Glutamatergic neuron (in vitro differentiated cells): ENCODE data around the gene PSAP. TPM values are rescaled to one million over a fixed set of nuclear protein-coding genes. Genes with fewer than 3 reads are reported as not detected.

ENCODE experiments used
- DNase-seq: peaks from one replicate; pipeline ENCODE4 v3.0.0; 2022
- H3K27ac Mint-ChIP-seq: one replicate; pipeline ENCODE4 v1.8.0; 2020; ENCODE audit warnings: mild to moderate bottlenecking, mixed read lengths, inconsistent platforms; ENCODE audit not compliant: unreplicated experiment
- H3K27me3 Mint-ChIP-seq: one replicate; pipeline ENCODE4 v1.8.0; 2020; ENCODE audit warnings: mild to moderate bottlenecking, moderate library complexity, mixed read lengths, inconsistent platforms; ENCODE audit not compliant: unreplicated experiment
- H3K36me3 Mint-ChIP-seq: one replicate; pipeline ENCODE4 v1.8.0; 2020; ENCODE audit warnings: mild to moderate bottlenecking, mixed read lengths, inconsistent platforms; ENCODE audit not compliant: unreplicated experiment
- H3K4me1 Mint-ChIP-seq: one replicate; pipeline ENCODE4 v1.8.0; 2020; ENCODE audit warnings: mild to moderate bottlenecking, low read depth, mixed read lengths, inconsistent platforms; ENCODE audit not compliant: unreplicated experiment
- H3K4me3 Mint-ChIP-seq: one replicate; pipeline ENCODE4 v1.8.0; 2020; ENCODE audit warnings: mild to moderate bottlenecking, mixed read lengths, inconsistent platforms; ENCODE audit not compliant: unreplicated experiment
- H3K9me3 Mint-ChIP-seq: one replicate; pipeline ENCODE4 v1.8.0; 2020; ENCODE audit warnings: mild to moderate bottlenecking, moderate library complexity, mixed read lengths, inconsistent platforms; ENCODE audit not compliant: unreplicated experiment
- total RNA-seq: library from RNA; stranded (reverse); fragmentation: NEBNext Ultra II Directional; extraction: Animal tissue kit (Norgen Biotek cat#: 25700); gene quantifications from one replicate; pipeline ENCODE4 v1.2.1, GENCODE V29; 2021; ENCODE audit not compliant: unreplicated experiment
- TF ChIP-seq, protein P1 (sequence below): fragments of 200-600 bp; sonication (generic); IDR thresholded peaks from one replicate; pipeline ENCODE4 v1.5.0; 2021; ENCODE audit not compliant: partially characterized antibody, unreplicated experiment

PSAP gene
- total RNA-seq, 1 donor from 2014 or later, result 737 TPM

DNA sequence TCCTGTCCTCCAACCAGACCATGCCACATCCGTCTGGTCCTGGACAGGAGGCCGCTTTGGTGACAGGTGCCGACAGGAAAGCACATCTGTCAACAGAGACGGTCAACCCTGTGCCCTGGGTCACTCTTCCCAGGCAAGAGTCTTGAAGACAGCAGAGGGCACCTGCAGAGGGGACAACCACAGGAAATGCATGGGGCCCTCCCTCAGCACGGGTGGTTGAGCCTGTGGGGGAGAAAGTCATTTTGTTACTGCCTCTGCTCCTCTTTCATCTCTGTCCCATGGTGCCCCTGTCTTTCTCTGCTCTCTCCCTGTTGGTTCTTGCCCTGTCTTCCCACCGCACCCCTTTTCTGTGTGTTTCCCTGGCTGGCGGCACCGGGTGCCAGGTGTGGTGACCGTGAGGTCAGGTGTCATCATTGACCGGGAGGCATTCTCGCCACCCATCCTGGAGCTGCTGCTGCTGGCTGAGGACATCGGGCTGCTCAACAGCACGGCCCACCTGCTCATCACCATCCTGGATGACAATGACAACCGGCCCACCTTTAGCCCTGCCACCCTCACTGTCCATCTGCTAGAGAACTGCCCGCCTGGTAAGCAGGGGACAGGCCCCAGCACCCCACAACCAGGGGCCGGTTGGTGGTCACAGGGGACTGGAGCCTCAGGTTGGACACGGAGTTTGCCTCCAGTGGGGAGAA lies 60.2 kb downstream of the PSAP start:
- Mint-ChIP-seq H3K9me3 (no peaks in the 10 kb centered on the region), H3K27me3 (peaks cover 7% of the 10 kb centered on the region), H3K4me3 (no peak overlapping the region), H3K4me1 (no peaks in the 10 kb centered on the region), H3K36me3 (peaks cover 11% of the 10 kb centered on the region), H3K27ac (no peak overlapping the region)
- no peak for DNase-seq
- TF ChIP-seq, protein P1, sequence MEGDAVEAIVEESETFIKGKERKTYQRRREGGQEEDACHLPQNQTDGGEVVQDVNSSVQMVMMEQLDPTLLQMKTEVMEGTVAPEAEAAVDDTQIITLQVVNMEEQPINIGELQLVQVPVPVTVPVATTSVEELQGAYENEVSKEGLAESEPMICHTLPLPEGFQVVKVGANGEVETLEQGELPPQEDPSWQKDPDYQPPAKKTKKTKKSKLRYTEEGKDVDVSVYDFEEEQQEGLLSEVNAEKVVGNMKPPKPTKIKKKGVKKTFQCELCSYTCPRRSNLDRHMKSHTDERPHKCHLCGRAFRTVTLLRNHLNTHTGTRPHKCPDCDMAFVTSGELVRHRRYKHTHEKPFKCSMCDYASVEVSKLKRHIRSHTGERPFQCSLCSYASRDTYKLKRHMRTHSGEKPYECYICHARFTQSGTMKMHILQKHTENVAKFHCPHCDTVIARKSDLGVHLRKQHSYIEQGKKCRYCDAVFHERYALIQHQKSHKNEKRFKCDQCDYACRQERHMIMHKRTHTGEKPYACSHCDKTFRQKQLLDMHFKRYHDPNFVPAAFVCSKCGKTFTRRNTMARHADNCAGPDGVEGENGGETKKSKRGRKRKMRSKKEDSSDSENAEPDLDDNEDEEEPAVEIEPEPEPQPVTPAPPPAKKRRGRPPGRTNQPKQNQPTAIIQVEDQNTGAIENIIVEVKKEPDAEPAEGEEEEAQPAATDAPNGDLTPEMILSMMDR, result no peak

- Mint-ChIP-seq H3K27me3 (peaks cover 3% of the 10 kb centered on the region), H3K27ac (no peak overlapping the region), H3K4me3 (no peak overlapping the region), H3K36me3 (peaks cover 7% of the 10 kb centered on the region), H3K4me1 (no peaks in the 10 kb centered on the region), H3K9me3 (no peaks in the 10 kb centered on the region)
- no peak for DNase-seq
- TF ChIP-seq, protein P1, result no peak
These were observed 61.2 kb downstream of the PSAP start for GRCh38 chr10:71789871-71790270.

DNA sequence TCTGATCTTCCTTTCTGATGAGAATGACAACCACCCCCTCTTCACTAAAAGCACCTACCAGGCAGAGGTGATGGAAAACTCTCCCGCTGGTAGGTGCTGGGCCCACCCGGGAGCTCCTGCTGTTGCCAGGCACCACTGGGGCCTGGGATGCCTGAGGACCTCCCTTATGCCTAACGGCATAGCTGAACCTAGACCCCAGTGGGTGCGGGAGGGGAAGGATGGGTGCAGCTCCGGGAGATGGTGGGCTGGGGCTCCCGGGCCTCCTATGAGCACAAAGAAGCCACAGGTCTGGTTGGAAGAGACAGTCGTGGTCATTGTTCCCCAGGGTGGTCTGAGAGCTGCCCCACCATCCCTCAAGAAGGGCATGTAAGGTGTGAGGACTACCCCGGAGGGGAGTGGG lies 62.1 kb downstream of the PSAP start:
- H3K36me3 Mint-ChIP-seq, result no peaks in the 10 kb centered on the region
- peaks cover 3% of the 10 kb centered on the region for H3K27me3 Mint-ChIP-seq
- H3K4me3 Mint-ChIP-seq, result no peak overlapping the region
- TF ChIP-seq, protein P1, result no peak
- DNase-seq, result no peak
- no peaks in the 10 kb centered on the region for H3K4me1 Mint-ChIP-seq
- peaks cover 2% of the 10 kb centered on the region for H3K9me3 Mint-ChIP-seq
- no peak overlapping the region for H3K27ac Mint-ChIP-seq

- peaks cover 2% of the 10 kb centered on the region for H3K9me3 Mint-ChIP-seq
- no peaks in the 10 kb centered on the region for H3K36me3 Mint-ChIP-seq
- no peak for DNase-seq
- no peak overlapping the region for H3K27ac Mint-ChIP-seq
- H3K4me3 Mint-ChIP-seq, result no peak overlapping the region
- H3K4me1 Mint-ChIP-seq, result no peaks in the 10 kb centered on the region
- TF ChIP-seq, protein P1, result no peak
- H3K27me3 Mint-ChIP-seq, result peaks cover 5% of the 10 kb centered on the region
These were observed 66.3 kb downstream of the PSAP start for GRCh38 chr10:71784679-71785272.

DNA sequence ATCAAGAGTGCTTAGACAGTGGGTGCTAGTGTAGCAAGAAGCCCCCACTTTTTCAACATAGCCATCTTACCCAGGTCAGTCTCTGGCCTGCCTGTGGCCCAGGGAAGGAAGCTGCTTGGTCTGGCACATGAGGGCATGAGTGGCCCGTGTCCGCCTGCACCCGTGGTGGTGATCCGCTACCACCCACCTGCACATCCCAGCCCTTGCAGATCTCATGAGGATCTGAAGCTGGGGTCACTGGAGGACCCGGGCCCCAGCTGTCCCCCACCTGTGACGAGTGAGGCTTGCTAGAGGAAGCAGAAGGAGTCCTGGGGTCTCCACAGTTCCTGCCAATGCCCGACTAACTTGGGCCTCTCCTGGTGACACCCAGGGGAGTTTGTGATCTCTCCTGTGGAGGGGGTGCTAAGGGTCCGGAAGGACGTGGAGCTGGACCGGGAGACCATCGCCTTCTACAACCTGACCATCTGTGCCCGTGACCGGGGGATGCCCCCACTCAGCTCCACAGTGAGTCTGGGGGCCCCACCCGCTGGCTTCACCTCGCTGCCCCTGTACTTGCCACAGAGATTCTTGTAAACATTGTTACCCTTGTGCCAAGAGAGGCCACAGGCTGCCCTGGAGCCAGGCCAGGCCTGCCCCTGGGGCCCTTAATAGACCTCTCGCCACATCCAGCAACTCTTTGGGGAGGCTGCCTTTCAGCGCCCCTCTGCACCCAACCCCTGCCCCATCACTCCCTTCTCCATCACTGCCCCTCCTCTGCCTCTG lies 67.0 kb downstream of the PSAP start:
- no peak for DNase-seq
- Mint-ChIP-seq H3K4me1 (no peaks in the 10 kb centered on the region), H3K9me3 (peaks cover 2% of the 10 kb centered on the region), H3K36me3 (no peaks in the 10 kb centered on the region), H3K4me3 (no peak overlapping the region), H3K27ac (no peak overlapping the region), H3K27me3 (peaks cover 5% of the 10 kb centered on the region)
- TF ChIP-seq, protein P1, result no peak
